Gastrocnemius medialis (tissue), 4 donors: ENCODE measurements around the gene SLC12A3. TPM values are rescaled to one million over a fixed set of nuclear protein-coding genes. Genes with fewer than 3 reads are reported as not detected.
"Not testable (repeated sequence)": the region's sequence is repeated elsewhere in the genome, so short reads cannot be mapped to it uniquely, and the experiment has no call there.

Source experiments
- ATAC-seq, 2 donors: fragments of 150-250 bp; one replicate each; pipeline ENCODE4 v1.9.1; 2016
- DNase-seq, 2 donors: peaks; one replicate each; pipeline ENCODE4 v3.0.0-alpha.2; 2019
- H3K27ac ChIP-seq, 4 donors: fragments of 200-600 bp; sonication (generic); 1 replicate in 1 of 4; 2 replicates in 3 of 4; pipeline ENCODE4 v1.5.1; 2016 to 2018; ENCODE audit warnings: mild to moderate bottlenecking in 2 of 4, moderate library complexity in 1 of 4
- H3K27me3 ChIP-seq, 3 donors: fragments of 200-600 bp; sonication (generic) in 2 of 3; 1 replicate in 1 of 3; 2 replicates in 2 of 3; pipeline versions ENCODE4 v1.5.1 to v1.6.0; 2016 to 2019; ENCODE audit warnings: mild to moderate bottlenecking in 1 of 3, moderate library complexity in 1 of 3
- H3K36me3 ChIP-seq, 2 donors: fragments of 200-600 bp; sonication (generic) in 1 of 2; one replicate each; pipeline ENCODE4 v1.5.1; 2017 to 2018
- H3K4me1 ChIP-seq, 2 donors: fragments of 200-600 bp; sonication (generic) in 1 of 2; one replicate each; pipeline ENCODE4 v1.5.1; 2016 to 2017; ENCODE audit warnings: mild to moderate bottlenecking in 2 of 2
- H3K4me3 ChIP-seq, 4 donors: fragments of 200-600 bp; sonication (generic) in 3 of 4; 1 replicate in 1 of 4; 2 replicates in 3 of 4; pipeline ENCODE4 v1.5.1; 2016 to 2019; ENCODE audit warnings: mild to moderate bottlenecking in 2 of 4
- H3K9me3 ChIP-seq, 3 donors: fragments of 200-600 bp; sonication (generic) in 2 of 3; 1 replicate in 1 of 3; 2 replicates in 2 of 3; pipeline ENCODE4 v1.5.1; 2016 to 2019
- POLR2A ChIP-seq, 2 donors: fragments of 450-650 bp; IDR thresholded peaks; one replicate each; pipeline ENCODE4 v1.6.1; 2017; ENCODE audit warnings: antibody characterized with exemption in 2 of 2, mild to moderate bottlenecking in 2 of 2, moderate library complexity in 2 of 2
- in situ Hi-C, 4 donors: fragments of 200-750 bp; cut with MboI; loops; one replicate each; pipeline versions ENCODE4 v1.15.0 to v1.8.0; 2017; ENCODE audit warnings: low sequenced_read_pairs in 4 of 4
- intact Hi-C: fragments of 100-400 bp; cut with DNase I; formaldehyde crosslinking; loops from one replicate; pipeline ENCODE4 v1.15.1; 2023; ENCODE audit warnings: low total_unique reads
- total RNA-seq, 4 donors: library from RNA; depleted of rRNA; stranded (reverse); fragments of >200 nt; gene quantifications; one replicate each; pipeline versions ENCODE4 v1.1.0 to v1.2.3, GENCODE V29; 2016
- TF ChIP-seq, protein P1 (sequence below), 5 experiments: fragments of 450-650 bp in 3 of 5; fragments of 200-600 bp in 2 of 5; sonication (generic) in 2 of 5; IDR thresholded peaks in 4 of 5; conservative IDR thresholded peaks in 1 of 5; 1 replicate in 4 of 5; 2 replicates in 1 of 5; pipeline ENCODE4 v1.5.1; 2016 to 2019; ENCODE audit warnings: antibody characterized with exemption in 5 of 5, mild to moderate bottlenecking in 3 of 5, moderate library complexity in 3 of 5

The SLC12A3 gene
- total RNA-seq, 4 donors from 2014 or later, result not detected

DNA sequence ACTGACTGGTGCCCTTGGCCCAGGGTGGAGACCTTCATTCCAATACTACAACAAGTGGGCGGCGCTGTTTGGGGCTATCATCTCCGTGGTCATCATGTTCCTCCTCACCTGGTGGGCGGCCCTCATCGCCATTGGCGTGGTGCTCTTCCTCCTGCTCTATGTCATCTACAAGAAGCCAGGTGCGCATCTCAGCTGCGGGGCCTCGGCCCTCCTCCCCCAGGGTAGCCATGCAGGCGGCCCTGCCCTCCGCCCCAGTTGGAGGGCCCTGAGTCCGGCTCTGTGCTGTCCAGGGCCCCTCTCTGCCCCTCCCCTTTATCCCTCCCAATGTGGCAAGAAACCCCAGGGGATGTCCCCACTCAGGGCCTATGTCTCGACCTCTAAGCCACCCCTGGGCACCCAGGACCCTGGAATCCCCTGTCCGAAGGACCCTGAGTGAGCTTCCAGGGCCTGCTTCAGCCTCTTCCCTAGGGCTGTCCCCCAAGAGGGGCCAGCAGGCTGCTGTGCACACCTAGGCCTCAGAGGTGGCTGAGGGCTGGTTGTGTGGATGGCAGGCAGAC, 19.1 kb downstream of the SLC12A3 start:
- intact Hi-C loops (no loop called here), in situ Hi-C loops (no loop called here)
- H3K27me3 ChIP-seq, result no peaks in the 10 kb centered on the region
- H3K4me3 ChIP-seq, result no peak overlapping the region
- no peak overlapping the region for H3K27ac ChIP-seq
- H3K4me1 ChIP-seq, result no peaks in the 10 kb centered on the region
- no peak for ATAC-seq
- no peak for DNase-seq
- H3K9me3 ChIP-seq, result no peaks in the 10 kb centered on the region
- TF ChIP-seq, protein P1, sequence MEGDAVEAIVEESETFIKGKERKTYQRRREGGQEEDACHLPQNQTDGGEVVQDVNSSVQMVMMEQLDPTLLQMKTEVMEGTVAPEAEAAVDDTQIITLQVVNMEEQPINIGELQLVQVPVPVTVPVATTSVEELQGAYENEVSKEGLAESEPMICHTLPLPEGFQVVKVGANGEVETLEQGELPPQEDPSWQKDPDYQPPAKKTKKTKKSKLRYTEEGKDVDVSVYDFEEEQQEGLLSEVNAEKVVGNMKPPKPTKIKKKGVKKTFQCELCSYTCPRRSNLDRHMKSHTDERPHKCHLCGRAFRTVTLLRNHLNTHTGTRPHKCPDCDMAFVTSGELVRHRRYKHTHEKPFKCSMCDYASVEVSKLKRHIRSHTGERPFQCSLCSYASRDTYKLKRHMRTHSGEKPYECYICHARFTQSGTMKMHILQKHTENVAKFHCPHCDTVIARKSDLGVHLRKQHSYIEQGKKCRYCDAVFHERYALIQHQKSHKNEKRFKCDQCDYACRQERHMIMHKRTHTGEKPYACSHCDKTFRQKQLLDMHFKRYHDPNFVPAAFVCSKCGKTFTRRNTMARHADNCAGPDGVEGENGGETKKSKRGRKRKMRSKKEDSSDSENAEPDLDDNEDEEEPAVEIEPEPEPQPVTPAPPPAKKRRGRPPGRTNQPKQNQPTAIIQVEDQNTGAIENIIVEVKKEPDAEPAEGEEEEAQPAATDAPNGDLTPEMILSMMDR (IDR thresholded peaks at IDR 0.05 in 4 of 5, conservative IDR thresholded peaks at IDR 0.05 in 1 of 5), result no peak
- TF ChIP-seq POLR2A (IDR thresholded peaks at IDR 0.05), result no peak
- no peaks in the 10 kb centered on the region for H3K36me3 ChIP-seq

DNA sequence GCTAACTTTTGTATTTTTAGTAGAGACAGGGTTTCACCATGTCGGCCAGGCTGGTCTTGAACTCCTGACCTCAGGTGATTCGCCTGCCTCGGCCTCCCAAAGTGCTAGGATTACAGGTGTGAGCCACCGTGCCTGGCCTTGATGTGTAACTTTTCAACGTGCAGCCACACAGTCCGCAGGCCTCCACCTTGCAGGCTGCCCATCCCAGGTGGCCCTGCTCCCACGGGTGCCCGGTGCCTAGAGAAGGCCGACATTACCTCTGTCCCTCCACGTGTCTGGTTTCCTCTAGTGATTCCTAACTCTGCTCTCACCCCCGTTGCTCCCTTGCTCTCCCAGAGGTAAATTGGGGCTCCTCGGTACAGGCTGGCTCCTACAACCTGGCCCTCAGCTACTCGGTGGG, 19.9 kb downstream of the SLC12A3 start:
- in situ Hi-C loops, ATAC-seq, DNase-seq: not testable (repeated sequence)

DNA sequence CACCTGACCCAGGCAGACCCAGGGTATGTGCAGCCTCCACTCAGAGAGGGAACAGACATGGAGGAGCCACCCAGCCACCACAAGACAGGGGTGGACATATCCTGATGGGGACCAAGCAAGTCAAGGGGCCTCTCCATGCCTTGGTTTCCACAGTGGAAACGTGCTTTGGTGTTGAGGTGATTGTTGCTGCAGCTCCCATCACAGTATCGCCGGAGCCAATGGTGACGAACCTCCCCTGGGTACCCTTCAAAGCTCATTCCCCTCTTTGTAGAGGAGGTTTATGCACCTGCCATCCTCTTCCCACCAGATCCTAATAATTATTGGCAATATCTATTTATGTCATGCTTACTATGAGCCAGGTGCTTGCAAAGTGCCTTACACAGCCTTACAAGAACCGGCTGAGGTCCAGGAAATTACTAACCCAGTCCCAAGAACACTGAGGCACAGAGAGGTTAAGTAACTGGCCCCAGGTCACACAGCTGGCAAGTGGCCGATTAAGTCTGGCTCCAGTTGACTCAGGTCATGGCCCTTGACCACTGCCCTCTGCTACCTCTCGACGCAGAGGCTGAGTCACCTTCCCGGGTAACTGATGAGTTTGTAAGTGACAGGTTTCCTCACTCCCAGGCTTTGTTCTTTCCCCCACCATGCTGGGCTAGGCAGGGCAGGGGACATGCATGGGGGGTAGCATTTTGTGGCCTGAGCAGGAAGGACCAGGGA, 20.6 kb downstream of the SLC12A3 start:
- no peak for ATAC-seq
- DNase-seq, result no peak
- Histone ChIP-seq H3K9me3 (no peaks in the 10 kb centered on the region), H3K27ac (no peak overlapping the region), H3K27me3 (no peaks in the 10 kb centered on the region), H3K4me3 (no peak overlapping the region), H3K4me1 (no peaks in the 10 kb centered on the region), H3K36me3 (no peaks in the 10 kb centered on the region)
- TF ChIP-seq, protein P1 (IDR thresholded peaks at IDR 0.05 in 4 of 5, conservative IDR thresholded peaks at IDR 0.05 in 1 of 5), result no peak
- no peak for TF ChIP-seq POLR2A (IDR thresholded peaks at IDR 0.05)
- in situ Hi-C loops, result no loop called here
- intact Hi-C loops, result no loop called here

More for the DNA sequence above, 19.9 kb downstream of the SLC12A3 start:
- H3K27me3 ChIP-seq, intact Hi-C loops, H3K36me3 ChIP-seq, H3K4me1 ChIP-seq, H3K4me3 ChIP-seq, H3K9me3 ChIP-seq, H3K27ac ChIP-seq: not testable (repeated sequence)

DNA sequence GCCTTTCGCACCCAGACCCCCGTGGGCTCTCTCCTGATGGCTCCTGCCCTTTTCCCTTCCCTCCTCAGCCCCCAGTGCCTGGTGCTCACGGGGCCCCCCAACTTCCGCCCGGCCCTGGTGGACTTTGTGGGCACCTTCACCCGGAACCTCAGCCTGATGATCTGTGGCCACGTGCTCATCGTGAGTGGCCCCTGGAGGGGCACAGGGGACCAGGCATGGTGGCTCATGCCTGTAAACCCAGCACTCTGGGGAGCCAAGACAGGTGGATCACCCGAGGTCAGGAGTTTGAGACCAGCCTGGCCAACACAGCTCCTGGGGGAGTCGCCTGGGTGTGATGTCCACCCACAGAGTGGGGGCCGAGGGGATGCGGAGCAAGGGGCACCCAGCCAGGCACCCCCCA, 21.3 kb downstream of the SLC12A3 start:
- intact Hi-C loops, result no loop called here
- no peaks in the 10 kb centered on the region for H3K4me1 ChIP-seq
- H3K27me3 ChIP-seq, result no peaks in the 10 kb centered on the region
- DNase-seq (no peak), ATAC-seq (no peak)
- no peak overlapping the region for H3K4me3 ChIP-seq
- in situ Hi-C loops, result no loop called here
- no peaks in the 10 kb centered on the region for H3K36me3 ChIP-seq
- no peaks in the 10 kb centered on the region for H3K9me3 ChIP-seq
- TF ChIP-seq, protein P1 (IDR thresholded peaks at IDR 0.05 in 4 of 5, conservative IDR thresholded peaks at IDR 0.05 in 1 of 5), result no peak
- TF ChIP-seq POLR2A (IDR thresholded peaks at IDR 0.05), result no peak
- no peak overlapping the region for H3K27ac ChIP-seq

DNA sequence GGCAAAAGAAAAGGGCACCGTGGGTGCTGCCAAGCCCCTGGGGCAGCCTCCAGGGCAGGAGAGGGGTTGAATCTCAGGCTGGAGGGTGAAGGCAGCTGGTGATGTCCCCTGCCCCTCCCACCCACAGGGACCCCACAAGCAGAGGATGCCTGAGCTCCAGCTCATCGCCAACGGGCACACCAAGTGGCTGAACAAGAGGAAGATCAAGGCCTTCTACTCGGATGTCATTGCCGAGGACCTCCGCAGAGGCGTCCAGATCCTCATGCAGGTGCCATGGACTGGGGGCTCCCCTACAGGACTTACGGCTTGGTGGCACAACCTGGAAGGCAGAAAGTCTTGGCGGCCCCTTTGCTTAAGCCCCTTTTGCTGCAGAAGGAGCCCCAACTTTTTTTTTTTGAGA, 21.8 kb downstream of the SLC12A3 start:
- TF ChIP-seq, protein P1 (IDR thresholded peaks at IDR 0.05 in 4 of 5, conservative IDR thresholded peaks at IDR 0.05 in 1 of 5), result no peak
- TF ChIP-seq POLR2A (IDR thresholded peaks at IDR 0.05), result no peak
- no peaks in the 10 kb centered on the region for H3K4me1 ChIP-seq
- in situ Hi-C loops, result no loop called here
- DNase-seq (no peak), ATAC-seq (no peak)
- no peaks in the 10 kb centered on the region for H3K27me3 ChIP-seq
- no peak overlapping the region for H3K4me3 ChIP-seq
- intact Hi-C loops, result no loop called here
- H3K36me3 ChIP-seq, result no peaks in the 10 kb centered on the region
- H3K27ac ChIP-seq, result no peak overlapping the region
- no peaks in the 10 kb centered on the region for H3K9me3 ChIP-seq
